Activated T-helper 1 cell treated with anti-CD3 and anti-CD28 coated beads, Interleukin-12 subunit alpha, Interleukin-12 subunit beta, Interleukin-2, Interleukin-4 antibody, amounts not matched to agents 30 ng/mL and 10 ng/mL and 1 ng/mL, durations not matched to agents 14 hours and 24 hours and 36 hours (primary cell): ENCODE measurements around the gene IL15. TPM values are rescaled to one million over a fixed set of nuclear protein-coding genes. Genes with fewer than 3 reads are reported as not detected.
"Not testable (repeated sequence)": the region's sequence is repeated elsewhere in the genome, so short reads cannot be mapped to it uniquely, and the experiment has no call there.

Experiments
- DNase-seq: peaks from one replicate; pipeline ENCODE4 v3.0.0; 2021; ENCODE audit warnings: low spot score
- H3K27ac Mint-ChIP-seq: one replicate; pipeline ENCODE4 v1.8.0; 2021; ENCODE audit warnings: mild to moderate bottlenecking, mixed read lengths
- H3K27me3 Mint-ChIP-seq: one replicate; pipeline ENCODE4 v1.8.0; 2022; ENCODE audit warnings: mild to moderate bottlenecking, moderate library complexity, mixed read lengths; ENCODE audit not compliant: insufficient read depth
- H3K36me3 Mint-ChIP-seq: one replicate; pipeline ENCODE4 v1.8.0; 2021; ENCODE audit warnings: low read depth, mixed read lengths
- H3K4me1 Mint-ChIP-seq: one replicate; pipeline ENCODE4 v1.8.0; 2021; ENCODE audit warnings: low read depth, mixed read lengths
- H3K4me3 Mint-ChIP-seq: one replicate; pipeline ENCODE4 v1.8.0; 2021; ENCODE audit warnings: mild to moderate bottlenecking, moderate library complexity, mixed read lengths
- H3K9me3 Mint-ChIP-seq: one replicate; pipeline ENCODE4 v1.8.0; 2021; ENCODE audit warnings: mixed read lengths
- intact Hi-C: fragments of 100-400 bp; cut with micrococcal nuclease; formaldehyde crosslinking; loops from one replicate; pipeline ENCODE4 v1.15.1; 2024
- total RNA-seq: library from RNA; stranded (reverse); gene quantifications from 2 replicates; pipeline ENCODE4 v1.2.3, GENCODE V29; 2022

The IL15 gene, protein sequence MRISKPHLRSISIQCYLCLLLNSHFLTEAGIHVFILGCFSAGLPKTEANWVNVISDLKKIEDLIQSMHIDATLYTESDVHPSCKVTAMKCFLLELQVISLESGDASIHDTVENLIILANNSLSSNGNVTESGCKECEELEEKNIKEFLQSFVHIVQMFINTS
- 0.67 and 1.8 TPM in 2 replicates for total RNA-seq

DNA sequence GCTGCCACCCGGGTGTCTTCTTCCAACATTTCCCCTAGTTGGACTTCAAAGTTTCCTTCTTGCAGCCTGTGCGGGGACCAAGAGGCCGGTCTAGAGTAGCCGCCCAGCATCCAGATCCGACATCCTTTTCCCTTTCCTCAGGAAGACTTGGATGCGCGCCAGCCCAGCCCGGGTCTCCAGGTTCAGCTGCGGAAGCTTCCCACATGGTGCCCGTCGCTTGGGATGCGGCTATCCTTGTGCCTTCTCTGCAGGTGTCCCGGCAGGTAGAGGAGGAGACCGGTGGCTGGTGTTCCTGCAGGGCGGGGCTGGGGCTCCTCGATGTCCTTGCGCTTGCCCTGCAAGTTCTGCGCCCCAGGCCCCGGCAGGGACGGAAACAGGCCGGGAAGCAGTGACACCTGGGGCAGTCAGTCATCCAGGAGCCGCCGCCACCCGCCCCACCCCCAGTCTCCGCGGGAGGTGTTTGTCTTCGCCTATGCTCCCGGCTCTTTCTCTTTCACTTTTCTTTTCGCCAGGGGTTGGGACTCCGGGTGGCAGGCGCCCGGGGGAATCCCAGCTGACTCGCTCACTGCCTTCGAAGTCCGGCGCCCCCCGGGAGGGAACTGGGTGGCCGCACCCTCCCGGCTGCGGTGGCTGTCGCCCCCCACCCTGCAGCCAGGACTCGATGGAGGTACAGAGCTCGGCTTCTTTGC lies at the start of gene IL15:
Gene IL15 (plus strand): TSS at position 502 of the 689 bp plus-strand sequence. CDS start 82,882 bp downstream, outside the sequence.
- Mint-ChIP-seq H3K9me3 (no peaks in the 10 kb centered on the region), H3K4me3 (peak within 1 kb of the TSS; percentile 96), H3K27ac (peak within 1 kb of the TSS; percentile 81), H3K27me3 (peaks cover 20% of the 10 kb centered on the region), H3K4me1 (peaks cover 25% of the 10 kb centered on the region), H3K36me3 (no peaks in the 10 kb centered on the region)
- intact Hi-C loops = loop anchor here (2.0 to 10.0 kb wide), 9 partner anchors 136 to 1549 kb away; partner anchors contain the start of genes INPP4B, SCOC, USP38 and ZNF330
- peak; percentile 70 for DNase-seq

DNA sequence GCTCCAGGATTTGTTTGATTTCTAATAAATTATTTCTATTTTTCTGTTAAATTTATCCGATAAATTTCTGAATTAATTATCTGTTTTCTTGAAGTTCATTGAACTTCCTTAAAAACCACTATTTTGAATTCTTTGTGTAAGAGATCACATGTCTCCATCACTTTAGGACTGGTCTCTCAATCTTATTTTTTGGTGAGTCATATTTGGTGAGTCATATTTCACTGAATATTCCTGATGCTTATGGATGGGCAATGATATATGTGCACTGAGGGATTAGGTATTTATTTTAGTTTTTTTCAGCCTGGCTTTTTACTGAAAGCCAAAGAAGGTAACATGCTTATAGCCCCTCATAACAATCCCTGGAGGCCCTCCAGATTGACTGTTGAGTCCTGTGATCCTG lies 48.5 kb upstream of the IL15 start:
- H3K27ac Mint-ChIP-seq = no peak overlapping the region
- H3K9me3 Mint-ChIP-seq = no peaks in the 10 kb centered on the region
- H3K4me3 Mint-ChIP-seq = no peak overlapping the region
- intact Hi-C loops = no loop called here
- H3K27me3 Mint-ChIP-seq = no peaks in the 10 kb centered on the region
- H3K4me1 Mint-ChIP-seq = no peaks in the 10 kb centered on the region
- no peak for DNase-seq
- H3K36me3 Mint-ChIP-seq = no peaks in the 10 kb centered on the region

DNA sequence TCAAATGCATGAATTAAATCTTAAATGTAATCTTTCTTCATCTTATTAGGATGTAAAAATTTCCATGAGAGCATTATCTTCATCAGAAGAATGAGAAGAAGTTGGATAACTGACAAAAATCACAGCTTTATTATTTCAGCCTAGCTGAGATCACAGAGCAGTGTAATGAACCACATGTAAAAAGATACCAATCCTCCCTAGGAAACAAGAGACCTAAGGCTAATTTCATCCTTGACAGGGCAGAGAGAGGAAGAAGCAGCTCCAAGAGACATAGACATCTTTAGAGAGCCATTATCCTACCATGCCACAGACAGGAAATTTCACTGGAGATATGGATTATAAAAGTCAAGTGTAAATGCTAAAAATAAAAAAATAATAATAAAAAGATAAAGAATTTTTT lies 40.9 kb upstream of the IL15 start:
- Mint-ChIP-seq H3K27ac (no peak overlapping the region), H3K9me3 (no peaks in the 10 kb centered on the region), H3K27me3 (peaks cover 2% of the 10 kb centered on the region), H3K36me3 (no peaks in the 10 kb centered on the region), H3K4me1 (no peaks in the 10 kb centered on the region), H3K4me3 (no peak overlapping the region)
- intact Hi-C loops = no loop called here
- no peak for DNase-seq

DNA sequence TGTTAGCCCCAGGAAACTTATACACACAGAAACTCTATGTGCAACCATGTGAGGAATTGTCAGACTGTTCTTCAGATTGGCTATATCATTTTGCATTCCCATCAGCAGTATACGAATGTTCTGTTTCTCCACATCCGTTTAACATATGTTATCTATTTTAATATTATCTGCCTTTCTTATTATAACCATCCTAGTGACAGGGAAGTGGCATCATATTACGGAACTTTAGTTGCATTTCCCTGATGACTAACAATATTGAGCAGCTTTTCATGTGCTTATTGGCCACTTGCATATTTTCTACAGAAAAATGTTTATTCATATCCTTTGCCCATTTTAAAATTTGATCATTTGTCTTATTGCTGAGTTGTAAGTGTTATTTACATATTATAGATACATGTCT lies 36.5 kb upstream of the IL15 start:
- intact Hi-C loops = no loop called here
- Mint-ChIP-seq H3K27me3 (peaks cover 3% of the 10 kb centered on the region), H3K36me3 (no peaks in the 10 kb centered on the region), H3K4me1 (no peaks in the 10 kb centered on the region), H3K4me3 (no peak overlapping the region), H3K27ac (no peak overlapping the region), H3K9me3 (no peaks in the 10 kb centered on the region)
- no peak for DNase-seq

DNA sequence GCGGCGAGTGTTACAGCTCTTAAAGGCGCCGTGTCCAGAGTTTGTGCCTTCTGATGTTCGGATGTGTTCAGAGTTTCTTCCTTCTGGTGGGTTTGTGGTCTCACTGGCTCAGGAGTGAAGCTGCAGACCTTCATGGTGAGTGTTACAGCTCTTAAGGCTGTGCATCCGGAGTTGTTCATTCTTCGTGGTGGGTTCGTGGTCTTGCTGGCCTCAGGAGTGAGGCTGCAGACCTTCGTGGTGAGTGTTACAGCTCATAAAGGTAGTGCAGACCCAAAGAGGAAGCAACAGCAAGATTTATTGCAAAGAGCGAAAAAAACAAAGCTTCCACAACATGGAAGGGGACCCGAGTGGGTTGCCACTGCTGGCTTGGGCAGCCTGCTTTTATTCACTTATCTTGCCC lies 31.7 kb upstream of the IL15 start:
- H3K4me3 Mint-ChIP-seq, H3K36me3 Mint-ChIP-seq, H3K27ac Mint-ChIP-seq, intact Hi-C loops, H3K27me3 Mint-ChIP-seq, DNase-seq, H3K4me1 Mint-ChIP-seq, H3K9me3 Mint-ChIP-seq: not testable (repeated sequence)

DNA sequence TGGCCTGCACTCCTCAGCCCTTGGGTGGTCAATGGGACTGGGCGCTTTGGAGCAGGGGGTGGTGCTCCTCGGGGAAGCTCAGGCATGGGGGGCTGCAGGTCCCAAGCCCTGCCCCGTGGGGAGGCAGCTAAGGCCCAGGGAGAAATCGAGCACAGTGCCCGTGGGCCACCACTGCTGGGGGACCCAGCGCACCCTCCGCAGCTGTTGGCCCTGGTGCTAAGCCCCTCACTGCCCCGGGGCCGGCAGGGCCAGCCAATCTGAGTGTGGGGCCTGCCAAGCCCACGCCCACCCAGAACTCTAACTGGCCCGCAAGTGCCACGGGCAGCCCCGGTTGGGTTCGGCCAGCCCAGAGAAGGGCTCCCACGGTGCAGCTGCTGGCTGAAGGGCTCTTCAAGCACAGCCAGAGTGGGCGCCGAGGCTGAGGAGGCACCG lies 30.9 kb upstream of the IL15 start:
- Mint-ChIP-seq H3K4me1 (no peaks in the 10 kb centered on the region), H3K4me3 (no peak overlapping the region), H3K36me3 (no peaks in the 10 kb centered on the region), H3K27ac (no peak overlapping the region), H3K27me3 (peaks cover 2% of the 10 kb centered on the region), H3K9me3 (no peaks in the 10 kb centered on the region)
- intact Hi-C loops = no loop called here
- no peak for DNase-seq

DNA sequence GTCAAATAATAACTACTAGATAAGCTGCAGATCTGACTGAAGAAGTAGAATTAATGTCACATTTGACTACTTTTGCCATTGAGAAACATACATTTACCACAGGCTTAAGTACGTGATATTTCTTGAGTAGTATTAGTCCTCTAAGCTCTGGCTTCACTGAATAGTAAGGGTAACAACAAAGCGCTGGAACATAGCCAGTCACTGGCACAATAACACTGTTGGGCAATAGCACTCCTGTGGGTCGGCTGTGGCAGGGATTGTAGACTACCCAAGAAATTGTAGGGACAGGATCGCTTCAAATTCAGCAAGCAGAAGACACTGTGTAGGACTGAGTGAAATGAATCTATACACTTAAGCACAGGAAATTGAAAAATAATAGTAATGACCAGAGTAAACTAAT lies 27.1 kb upstream of the IL15 start:
- no peak overlapping the region for H3K27ac Mint-ChIP-seq
- intact Hi-C loops = no loop called here
- DNase-seq = no peak
- no peaks in the 10 kb centered on the region for H3K27me3 Mint-ChIP-seq
- H3K4me3 Mint-ChIP-seq = no peak overlapping the region
- H3K4me1 Mint-ChIP-seq = no peaks in the 10 kb centered on the region
- no peaks in the 10 kb centered on the region for H3K36me3 Mint-ChIP-seq
- H3K9me3 Mint-ChIP-seq = no peaks in the 10 kb centered on the region

DNA sequence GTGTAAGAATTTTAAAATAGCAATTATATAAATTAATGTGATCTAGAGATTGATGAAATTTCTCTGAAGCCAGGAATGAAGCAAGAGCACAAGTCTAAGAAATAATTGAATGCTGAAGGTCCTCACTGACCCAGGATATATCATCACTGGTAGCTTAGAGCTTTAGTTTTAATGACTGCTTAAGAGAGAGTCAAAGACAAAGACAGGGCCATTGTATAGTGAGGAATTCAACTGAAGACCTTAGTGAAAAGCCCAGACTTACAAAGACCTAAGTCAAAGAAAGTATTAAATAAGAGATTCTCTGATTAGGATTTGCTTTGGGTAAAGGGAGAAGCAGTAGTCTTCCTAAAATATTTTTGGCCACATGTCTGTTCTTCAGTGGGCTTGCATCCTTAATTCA lies 26.0 kb upstream of the IL15 start:
- H3K27me3 Mint-ChIP-seq = no peaks in the 10 kb centered on the region
- H3K4me1 Mint-ChIP-seq = no peaks in the 10 kb centered on the region
- H3K27ac Mint-ChIP-seq = no peak overlapping the region
- no peaks in the 10 kb centered on the region for H3K36me3 Mint-ChIP-seq
- intact Hi-C loops = no loop called here
- H3K9me3 Mint-ChIP-seq = no peaks in the 10 kb centered on the region
- DNase-seq = no peak
- H3K4me3 Mint-ChIP-seq = no peak overlapping the region

DNA sequence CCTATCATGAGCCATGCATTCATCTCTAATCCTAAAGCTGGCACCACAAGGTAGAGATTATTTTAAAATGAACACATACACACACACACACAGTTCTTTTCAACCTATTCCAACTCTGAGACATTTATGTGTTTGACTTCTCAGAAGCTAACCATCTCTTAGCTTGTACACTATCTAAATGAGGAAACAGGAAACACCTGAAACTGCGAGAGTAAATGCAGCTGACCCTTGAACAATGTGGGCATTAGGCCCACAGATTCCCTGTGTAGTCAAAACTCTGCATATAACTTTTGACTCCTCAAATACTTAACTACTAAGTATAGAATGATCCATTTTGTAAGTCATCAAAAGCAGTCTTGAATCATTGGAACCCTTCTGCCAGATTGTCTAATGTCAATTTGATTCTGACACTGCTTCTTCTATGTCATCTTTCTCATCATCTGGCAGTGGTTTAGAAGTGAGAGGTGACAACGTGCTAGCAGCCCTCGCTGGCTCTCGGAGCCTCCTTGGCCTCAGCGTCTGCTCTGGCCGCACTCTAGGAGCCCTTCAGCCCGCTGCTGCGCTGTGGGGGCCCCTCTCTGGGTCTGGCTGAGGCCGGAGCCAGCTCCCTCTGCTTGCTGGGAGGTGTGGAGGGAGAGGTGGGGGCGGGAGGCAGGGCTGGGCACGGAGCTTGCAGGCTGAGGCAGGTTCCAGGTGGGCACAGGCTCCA lies 21.4 kb upstream of the IL15 start:
- H3K36me3 Mint-ChIP-seq = no peaks in the 10 kb centered on the region
- DNase-seq = no peak
- H3K9me3 Mint-ChIP-seq = no peaks in the 10 kb centered on the region
- H3K27ac Mint-ChIP-seq = no peak overlapping the region
- no peaks in the 10 kb centered on the region for H3K4me1 Mint-ChIP-seq
- intact Hi-C loops = no loop called here
- no peaks in the 10 kb centered on the region for H3K27me3 Mint-ChIP-seq
- H3K4me3 Mint-ChIP-seq = no peak overlapping the region

DNA sequence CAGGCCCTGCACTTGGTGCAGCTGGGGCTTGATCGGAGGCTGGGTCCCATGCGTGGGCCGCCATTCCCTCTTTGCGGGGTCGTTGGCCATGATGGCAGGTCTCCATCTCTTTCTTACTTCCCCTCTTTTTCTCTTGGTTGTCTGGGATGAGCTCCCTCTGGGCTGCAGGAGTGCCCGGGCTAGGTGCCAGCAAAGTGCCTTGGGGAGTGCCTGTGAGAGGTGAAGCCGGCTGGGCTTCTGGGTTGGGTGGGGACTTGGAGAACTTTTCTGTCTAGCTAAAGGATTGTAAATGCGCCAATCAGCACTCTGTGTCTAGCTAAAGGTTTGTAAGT lies 20.8 kb upstream of the IL15 start:
- H3K4me3 Mint-ChIP-seq, H3K27me3 Mint-ChIP-seq, H3K4me1 Mint-ChIP-seq, H3K27ac Mint-ChIP-seq, H3K9me3 Mint-ChIP-seq, DNase-seq, H3K36me3 Mint-ChIP-seq, intact Hi-C loops: not testable (repeated sequence)

DNA sequence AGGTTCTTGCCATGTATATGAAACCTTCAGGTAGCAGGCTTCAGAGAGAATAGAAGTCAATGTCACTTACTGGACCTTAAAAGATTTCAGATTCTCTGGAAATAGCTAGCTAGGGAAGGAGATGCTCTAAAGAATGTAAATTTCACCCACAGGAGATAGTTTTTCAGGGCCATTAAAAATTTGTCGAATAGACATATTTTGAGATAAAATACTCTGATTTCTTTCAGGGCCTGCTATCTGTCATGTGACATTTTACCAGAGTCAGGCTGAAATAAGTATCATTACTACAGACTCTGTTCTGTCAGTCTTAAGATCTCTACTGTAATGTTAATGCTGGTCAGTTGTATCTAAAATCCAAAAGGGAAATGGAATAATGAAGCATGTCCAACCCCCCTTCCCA lies 15.7 kb upstream of the IL15 start:
- DNase-seq = no peak
- intact Hi-C loops = no loop called here
- Mint-ChIP-seq H3K4me3 (no peak overlapping the region), H3K27me3 (peaks cover 1% of the 10 kb centered on the region), H3K36me3 (no peaks in the 10 kb centered on the region), H3K4me1 (no peaks in the 10 kb centered on the region), H3K27ac (no peak overlapping the region), H3K9me3 (no peaks in the 10 kb centered on the region)

DNA sequence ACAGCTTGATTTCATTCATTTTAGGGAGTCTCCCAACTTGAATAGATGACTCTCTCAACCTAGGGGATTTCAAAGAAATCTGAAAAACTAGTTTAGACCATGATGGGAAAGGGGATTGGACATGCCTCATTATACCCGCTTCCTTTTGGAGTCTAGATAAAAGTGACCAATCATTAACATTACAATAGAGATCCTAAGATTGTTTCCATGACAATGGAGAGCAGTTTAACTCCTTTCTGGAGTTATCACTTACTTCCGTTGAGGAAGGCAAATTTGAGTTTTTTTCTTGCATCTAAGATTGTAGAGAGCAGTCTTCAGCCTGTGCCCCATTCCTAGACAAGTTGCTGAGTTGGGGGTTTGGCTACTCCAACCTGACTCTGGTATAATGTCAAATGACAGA lies 11.4 kb upstream of the IL15 start:
- Mint-ChIP-seq H3K27me3 (peaks cover 13% of the 10 kb centered on the region), H3K4me1 (no peaks in the 10 kb centered on the region), H3K27ac (no peak overlapping the region), H3K36me3 (no peaks in the 10 kb centered on the region), H3K4me3 (no peak overlapping the region), H3K9me3 (no peaks in the 10 kb centered on the region)
- intact Hi-C loops = no loop called here
- DNase-seq = no peak

DNA sequence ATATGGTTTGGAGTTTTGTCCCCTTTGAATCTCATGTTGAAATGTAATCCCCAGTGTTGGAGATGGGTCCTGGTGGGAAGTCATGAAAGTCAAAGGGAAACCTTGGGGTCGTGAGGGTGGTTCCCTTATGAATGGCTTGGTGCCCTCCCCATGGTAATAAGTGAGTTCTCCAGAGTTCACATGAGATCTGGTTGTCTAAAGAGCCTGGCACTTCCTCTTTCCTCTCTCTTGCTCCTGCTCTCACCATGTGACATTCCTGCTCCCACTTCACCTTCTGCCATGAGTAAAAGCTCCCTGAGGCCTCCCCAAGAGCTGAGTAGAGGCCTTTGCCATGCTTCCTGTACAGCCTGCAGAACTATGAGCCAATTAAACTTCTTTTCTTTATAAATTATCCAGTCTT lies 5.5 kb upstream of the IL15 start:
- intact Hi-C loops = loop anchor here (10.0 kb wide), 5 partner anchors 326 to 1554 kb away; partner anchors contain the start of genes SCOC and USP38
- peaks cover 3% of the 10 kb centered on the region for H3K4me1 Mint-ChIP-seq
- H3K36me3 Mint-ChIP-seq = no peaks in the 10 kb centered on the region
- H3K27me3 Mint-ChIP-seq = peaks cover 14% of the 10 kb centered on the region
- H3K27ac Mint-ChIP-seq = no peak overlapping the region
- no peak for DNase-seq
- no peak overlapping the region for H3K4me3 Mint-ChIP-seq
- no peaks in the 10 kb centered on the region for H3K9me3 Mint-ChIP-seq
